HepG2 (cell line): Measurements from ENCODE around the gene WDR19. TPM values are rescaled to one million over a fixed set of nuclear protein-coding genes. Genes with fewer than 3 reads are reported as not detected.
A peak's percentile ranks its signal among the peaks of the same experiment; 100 is the strongest.

ENCODE experiments used
- HMGA1 ChIP-seq: sonication (generic); formaldehyde crosslinking; conservative IDR thresholded peaks from 2 replicates; pipeline ENCODE4 v1.4.0; 2020; ENCODE audit warnings: missing genetic modification reagents
- HNRNPH1 ChIP-seq: fragments of 200-400 bp; formaldehyde crosslinking; optimal IDR thresholded peaks from 2 replicates; pipeline ENCODE3; 2017; ENCODE audit warnings: mild to moderate bottlenecking, low read depth, low read length
- HNRNPLL ChIP-seq: fragments of 200-400 bp; formaldehyde crosslinking; IDR thresholded peaks from 2 replicates; pipeline ENCODE4 v1.6.1; 2017; ENCODE audit warnings: mild to moderate bottlenecking, low read depth, low read length; ENCODE audit not compliant: poor library complexity, severe bottlenecking
- MBD4 ChIP-seq: IDR thresholded peaks from 2 replicates; pipeline ENCODE4 v1.6.1; 2012; ENCODE audit warnings: low read length, inconsistent platforms, borderline replicate concordance
- MYPOP ChIP-seq: sonication (generic); formaldehyde crosslinking; IDR thresholded peaks from 2 replicates; pipeline ENCODE4 v1.8.1; 2023; ENCODE audit warnings: mild to moderate bottlenecking, moderate library complexity, missing genetic modification reagents
- NPAS2 ChIP-seq: sonication (generic); formaldehyde crosslinking; IDR thresholded peaks from 2 replicates; pipeline ENCODE4 v1.8.0; 2022; ENCODE audit warnings: mild to moderate bottlenecking, missing genetic modification reagents, borderline replicate concordance
- PCBP1 ChIP-seq: fragments of 200-400 bp; formaldehyde crosslinking; IDR thresholded peaks from 2 replicates; pipeline ENCODE4 v1.6.1; 2017; ENCODE audit warnings: mild to moderate bottlenecking, low read depth, low read length, borderline replicate concordance
- REXO4 ChIP-seq: sonication (generic); formaldehyde crosslinking; IDR thresholded peaks from 2 replicates; pipeline ENCODE4 v1.8.0; 2022; ENCODE audit warnings: missing genetic modification reagents, mild to moderate bottlenecking, borderline replicate concordance
- RFX1 ChIP-seq: fragments of 450-650 bp; IDR thresholded peaks from 2 replicates; pipeline ENCODE4 v1.6.1; 2017
- SAP130 ChIP-seq: IDR thresholded peaks from 2 replicates; pipeline ENCODE4 v1.6.1; 2016; ENCODE audit warnings: low read depth
- SCMH1 ChIP-seq: sonication (generic); formaldehyde crosslinking; IDR thresholded peaks from 2 replicates; pipeline ENCODE4 v1.9.0; 2021; ENCODE audit warnings: missing genetic modification reagents, mild to moderate bottlenecking, borderline replicate concordance
- ZFP36L2 ChIP-seq: sonication (generic); formaldehyde crosslinking; IDR thresholded peaks from 2 replicates; pipeline ENCODE4 v1.4.0; 2020; ENCODE audit warnings: missing genetic modification reagents
- ZNF101 ChIP-seq: sonication (generic); formaldehyde crosslinking; IDR thresholded peaks from 2 replicates; pipeline ENCODE4 v1.4.0; 2020; ENCODE audit warnings: mild to moderate bottlenecking, low read depth, missing genetic modification reagents, borderline replicate concordance
- ZNF12 ChIP-seq: sonication (generic); formaldehyde crosslinking; IDR thresholded peaks from 2 replicates; pipeline ENCODE4 v1.5.0; 2020; ENCODE audit warnings: missing genetic modification reagents
- ZNF253 ChIP-seq: sonication (generic); formaldehyde crosslinking; IDR thresholded peaks from 2 replicates; pipeline ENCODE4 v1.8.0; 2022; ENCODE audit warnings: mild to moderate bottlenecking, missing genetic modification reagents, borderline replicate concordance
- ZNF550 ChIP-seq: sonication (generic); formaldehyde crosslinking; IDR thresholded peaks from 2 replicates; pipeline ENCODE4 v1.4.0; 2020; ENCODE audit warnings: mild to moderate bottlenecking, missing genetic modification reagents, borderline replicate concordance
- ZNF567 ChIP-seq: sonication (generic); formaldehyde crosslinking; IDR thresholded peaks from 2 replicates; pipeline ENCODE4 v1.8.1; 2023; ENCODE audit warnings: mild to moderate bottlenecking, missing genetic modification reagents, borderline replicate concordance
- ZNF646 ChIP-seq: sonication (generic); formaldehyde crosslinking; IDR thresholded peaks from 2 replicates; pipeline ENCODE4 v1.9.0; 2021; ENCODE audit warnings: mild to moderate bottlenecking, missing genetic modification reagents
- ZNF660 ChIP-seq: sonication (generic); formaldehyde crosslinking; IDR thresholded peaks from 2 replicates; pipeline ENCODE4 v1.5.1; 2020; ENCODE audit warnings: mild to moderate bottlenecking, low read depth, missing genetic modification reagents, borderline replicate concordance
- ZNF709 ChIP-seq: sonication (generic); formaldehyde crosslinking; IDR thresholded peaks from 2 replicates; pipeline ENCODE4 v1.5.0; 2020; ENCODE audit warnings: mild to moderate bottlenecking, missing genetic modification reagents
- ZNF713 ChIP-seq: sonication (generic); formaldehyde crosslinking; IDR thresholded peaks from 2 replicates; pipeline ENCODE4 v1.4.0; 2020; ENCODE audit warnings: mild to moderate bottlenecking, missing genetic modification reagents
- ZNF777 ChIP-seq: sonication (generic); formaldehyde crosslinking; IDR thresholded peaks from 2 replicates; pipeline ENCODE4 v1.4.0; 2020; ENCODE audit warnings: missing genetic modification reagents
- ZNF800 ChIP-seq: sonication (generic); formaldehyde crosslinking; IDR thresholded peaks from 2 replicates; pipeline ENCODE4 v1.4.0; 2020; ENCODE audit warnings: missing genetic modification reagents
- ZSCAN22 ChIP-seq: sonication (generic); formaldehyde crosslinking; IDR thresholded peaks from 2 replicates; pipeline ENCODE4 v1.4.0; 2020; ENCODE audit warnings: mild to moderate bottlenecking, missing genetic modification reagents
- polyA plus RNA-seq, 8 experiments: library from polyadenylated mRNA; depleted of rRNA in 3 of 8; stranded (reverse) in 7 of 8; unstranded in 1 of 8; fragments of >200 nt; fragmentation: Illumina TruSeq in 4 of 8; extraction: Trizol in 4 of 8; gene quantifications; 2 replicates each; pipeline versions ENCODE4 v1.2.1 to v1.2.3, GENCODE V29; 2011 to 2016; ENCODE audit warnings: low read depth in 4 of 8, missing spikeins in 1 of 8, mixed read lengths in 1 of 8; ENCODE audit not compliant: insufficient read depth in 1 of 8
- total RNA-seq, 5 experiments: library from RNA; depleted of rRNA; stranded (reverse); fragments of >200 nt; fragmentation: Illumina TruSeq; extraction: Trizol; gene quantifications; 2 replicates each; pipeline ENCODE4 v1.2.3, GENCODE V29; 2016; ENCODE audit warnings: low read depth in 1 of 5

Gene WDR19
- total and polyA plus RNA-seq, 2 of the 13 experiments (the other 11 are each of a cell fraction or from before 2014, with no cell fraction given) = 22.9 to 34.1 TPM

- TF ChIP-seq HNRNPH1 (no peak), NPAS2 (no peak), RFX1 (no peak), SAP130 (peak; percentile 57), HMGA1 (CRISPR knock-in tag) (no peak), ZNF12 (CRISPR knock-in tag) (no peak), ZNF777 (CRISPR knock-in tag) (no peak), MYPOP (CRISPR knock-in tag) (no peak), ZNF550 (CRISPR knock-in tag) (no peak), MBD4 (no peak), ZNF660 (CRISPR knock-in tag) (no peak), SCMH1 (CRISPR knock-in tag) (no peak), PCBP1 (no peak), ZNF253 (no peak), ZSCAN22 (CRISPR knock-in tag) (no peak), ZNF567 (CRISPR knock-in tag) (no peak), REXO4 (CRISPR knock-in tag) (no peak), ZNF713 (CRISPR knock-in tag) (no peak), ZNF709 (CRISPR knock-in tag) (no peak), ZFP36L2 (CRISPR knock-in tag) (no peak), ZNF646 (CRISPR knock-in tag) (no peak), ZNF800 (CRISPR knock-in tag) (no peak), ZNF101 (CRISPR knock-in tag) (no peak), HNRNPLL (no peak)
These were observed 92.2 kb downstream of the WDR19 start (continued) for GRCh38 chr4:39274503-39274902.
